Bronchial epithelial cell (primary cell): ENCODE measurements around the gene NRL. TPM values are rescaled to one million over a fixed set of nuclear protein-coding genes. Genes with fewer than 3 reads are reported as not detected.

Source experiments
- DNase-seq: peaks from one replicate; pipeline ENCODE4 v3.0.0-alpha.2; 2010; ENCODE audit warnings: low read depth
- FAIRE-seq: peaks from 2 replicates; lab custom pipeline; 2011; peaks lifted over from hg19 to GRCh38; lab: Jason Lieb, UNC
- H3K27me3 ChIP-seq: 2 replicates; pipeline ENCODE4 v1.5.1; 2011; ENCODE audit warnings: low read length; ENCODE audit not compliant: control insufficient read depth, insufficient read depth
- H3K36me3 ChIP-seq: 2 replicates; pipeline ENCODE4 v1.5.1; 2011; ENCODE audit warnings: low read length; ENCODE audit not compliant: control insufficient read depth, insufficient read depth
- H3K4me3 ChIP-seq: 2 replicates; pipeline ENCODE4 v1.5.1; 2011; ENCODE audit warnings: mild to moderate bottlenecking, low read depth, low read length, control low read depth
- total RNA-seq: library from RNA; depleted of rRNA; stranded (reverse); fragments of >200 nt; gene quantifications from 2 replicates; pipeline ENCODE4 v1.2.1, GENCODE V29; 2014
- TF ChIP-seq, protein P1 (sequence below): IDR thresholded peaks from 2 replicates; pipeline ENCODE4 v1.5.1; 2011; ENCODE audit warnings: mild to moderate bottlenecking, moderate library complexity, low read length, control low read depth, inconsistent platforms; ENCODE audit not compliant: insufficient read depth, severe bottlenecking

Gene NRL
- total RNA-seq, 1 donor from 2014 or later: 0.79 TPM

DNA sequence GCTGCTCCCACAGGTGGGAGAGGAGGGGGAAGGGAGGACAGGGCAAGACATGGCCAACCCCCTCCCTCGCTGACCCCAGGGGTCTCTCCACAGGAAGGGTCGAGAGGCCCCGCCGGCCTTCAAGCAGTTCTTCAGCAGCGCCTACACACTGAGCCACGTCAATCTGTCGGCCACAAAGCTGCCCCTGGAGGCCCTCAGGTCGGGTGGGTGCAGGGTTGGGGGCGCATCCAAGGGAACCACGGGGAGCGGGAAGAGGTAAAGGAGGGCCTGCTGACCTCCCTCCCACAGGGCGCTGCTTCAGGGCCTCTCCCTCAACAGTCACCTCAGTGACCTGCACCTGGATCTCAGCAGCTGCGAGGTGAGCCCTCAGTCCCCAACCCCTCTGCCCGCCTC is 56.9 kb downstream of the NRL start:
- DNase-seq: no peak
- FAIRE-seq: no peak
- no peak overlapping the region for H3K4me3 ChIP-seq
- peaks cover 6% of the 10 kb centered on the region for H3K27me3 ChIP-seq
- TF ChIP-seq, protein P1, sequence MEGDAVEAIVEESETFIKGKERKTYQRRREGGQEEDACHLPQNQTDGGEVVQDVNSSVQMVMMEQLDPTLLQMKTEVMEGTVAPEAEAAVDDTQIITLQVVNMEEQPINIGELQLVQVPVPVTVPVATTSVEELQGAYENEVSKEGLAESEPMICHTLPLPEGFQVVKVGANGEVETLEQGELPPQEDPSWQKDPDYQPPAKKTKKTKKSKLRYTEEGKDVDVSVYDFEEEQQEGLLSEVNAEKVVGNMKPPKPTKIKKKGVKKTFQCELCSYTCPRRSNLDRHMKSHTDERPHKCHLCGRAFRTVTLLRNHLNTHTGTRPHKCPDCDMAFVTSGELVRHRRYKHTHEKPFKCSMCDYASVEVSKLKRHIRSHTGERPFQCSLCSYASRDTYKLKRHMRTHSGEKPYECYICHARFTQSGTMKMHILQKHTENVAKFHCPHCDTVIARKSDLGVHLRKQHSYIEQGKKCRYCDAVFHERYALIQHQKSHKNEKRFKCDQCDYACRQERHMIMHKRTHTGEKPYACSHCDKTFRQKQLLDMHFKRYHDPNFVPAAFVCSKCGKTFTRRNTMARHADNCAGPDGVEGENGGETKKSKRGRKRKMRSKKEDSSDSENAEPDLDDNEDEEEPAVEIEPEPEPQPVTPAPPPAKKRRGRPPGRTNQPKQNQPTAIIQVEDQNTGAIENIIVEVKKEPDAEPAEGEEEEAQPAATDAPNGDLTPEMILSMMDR: no peak
- no peaks in the 10 kb centered on the region for H3K36me3 ChIP-seq

DNA sequence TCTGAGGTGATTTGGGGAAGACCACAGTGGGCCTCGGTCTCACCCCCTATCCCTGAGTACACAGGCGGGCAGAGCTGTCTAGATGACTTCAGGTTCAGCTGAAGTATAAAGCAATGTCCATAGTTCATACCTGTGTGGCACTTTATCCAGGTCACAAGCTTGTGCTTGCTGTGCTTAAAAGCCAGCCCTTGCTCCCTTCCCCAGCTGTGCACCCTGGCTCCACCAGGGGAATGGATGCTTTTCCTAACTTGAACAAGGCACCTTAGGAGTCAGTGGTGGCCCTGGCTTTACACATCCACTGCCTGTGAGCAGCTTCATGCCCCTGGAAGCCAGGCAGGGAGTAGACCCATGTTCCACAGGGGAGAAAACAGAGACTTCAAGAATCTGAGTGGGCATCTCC is 57.5 kb downstream of the NRL start:
- TF ChIP-seq, protein P1: no peak
- FAIRE-seq: no peak
- Histone ChIP-seq H3K36me3 (no peaks in the 10 kb centered on the region), H3K4me3 (no peak overlapping the region), H3K27me3 (peaks cover 6% of the 10 kb centered on the region)
- DNase-seq: no peak

DNA sequence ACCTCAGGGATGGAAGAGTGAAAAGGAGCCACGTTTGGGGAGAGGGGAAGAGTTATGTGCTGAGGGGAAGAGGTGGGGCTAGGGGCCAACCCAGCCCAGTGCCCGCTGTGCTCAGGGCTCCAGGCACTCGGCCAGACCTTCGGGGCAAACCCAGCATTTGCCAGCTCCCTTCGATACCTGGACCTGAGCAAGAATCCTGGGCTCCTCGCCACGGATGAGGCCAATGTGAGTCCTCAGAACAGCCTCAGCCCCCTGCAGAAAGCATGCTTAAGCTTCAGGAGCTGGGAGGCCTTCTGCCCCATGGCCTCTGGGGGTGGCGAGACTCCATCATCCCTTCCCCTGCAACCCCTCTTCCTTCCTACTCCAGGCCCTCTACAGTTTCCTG is 58.0 kb downstream of the NRL start:
- Histone ChIP-seq H3K4me3 (no peak overlapping the region), H3K36me3 (no peaks in the 10 kb centered on the region), H3K27me3 (peaks cover 6% of the 10 kb centered on the region)
- TF ChIP-seq, protein P1: no peak
- DNase-seq: no peak
- no peak for FAIRE-seq

DNA sequence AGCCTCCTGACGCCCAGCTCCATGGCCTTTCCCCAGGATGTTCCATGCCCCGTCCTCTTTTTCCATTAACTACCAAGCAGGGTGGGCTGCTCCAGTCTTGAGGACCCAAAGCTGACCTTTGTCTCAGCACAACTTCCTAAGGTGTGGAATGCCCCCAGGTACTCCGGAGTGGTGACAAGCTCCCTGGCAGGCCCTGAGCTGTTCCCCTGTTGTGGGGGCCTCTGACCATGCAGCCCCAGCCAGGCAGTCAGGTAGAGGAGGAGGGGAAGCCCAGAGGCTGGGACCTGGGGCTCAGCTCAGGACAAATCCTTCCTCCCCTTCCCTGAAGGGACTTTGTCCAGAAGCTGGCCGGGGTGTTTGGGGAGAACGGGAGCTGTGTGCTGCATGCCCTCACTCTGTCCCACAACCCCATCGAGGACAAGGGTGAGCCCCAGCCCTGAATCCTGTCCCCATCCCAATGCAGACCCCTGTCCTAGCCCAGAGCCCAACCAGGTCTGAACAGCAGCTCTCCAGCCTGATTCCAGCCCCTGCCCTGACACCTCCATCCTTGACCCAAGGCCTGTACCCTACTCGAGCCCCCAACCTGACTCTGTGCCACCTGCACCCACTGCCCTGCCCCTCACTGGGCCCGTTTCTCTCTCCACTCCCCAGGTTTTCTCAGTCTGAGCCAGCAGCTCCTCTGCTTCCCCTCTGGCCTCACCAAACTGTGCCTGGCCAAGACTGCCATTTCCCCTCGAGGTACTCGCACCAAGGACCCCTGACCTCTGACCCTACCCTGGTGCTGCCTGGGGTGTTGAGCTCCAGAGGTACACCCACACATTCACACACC is 58.6 kb downstream of the NRL start:
- TF ChIP-seq, protein P1: no peak
- H3K27me3 ChIP-seq: peaks cover 6% of the 10 kb centered on the region
- no peaks in the 10 kb centered on the region for H3K36me3 ChIP-seq
- no peak overlapping the region for H3K4me3 ChIP-seq
- DNase-seq (no peak), FAIRE-seq (no peak)

DNA sequence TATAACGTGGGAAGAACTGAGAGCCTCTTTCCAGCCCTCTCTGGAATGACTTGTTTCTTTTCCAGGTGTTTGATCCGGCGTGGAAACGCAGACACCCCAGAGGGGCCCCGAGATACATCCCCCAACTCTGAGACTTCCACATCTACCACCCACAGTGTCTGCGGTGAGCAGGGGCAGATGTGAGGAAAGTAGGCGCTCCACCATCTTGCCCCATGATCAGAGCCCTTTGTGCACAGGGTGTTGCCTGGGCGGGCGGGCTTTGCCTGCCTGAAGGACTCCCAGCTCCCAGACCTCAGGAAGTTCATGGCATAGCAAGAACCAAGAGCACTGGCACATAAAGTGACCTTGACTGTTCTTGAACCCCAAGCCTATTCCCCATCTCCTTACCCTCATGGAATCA is 60.1 kb downstream of the NRL start:
- Histone ChIP-seq H3K36me3 (no peaks in the 10 kb centered on the region), H3K4me3 (no peak overlapping the region), H3K27me3 (peaks cover 6% of the 10 kb centered on the region)
- TF ChIP-seq, protein P1: no peak
- DNase-seq (no peak), FAIRE-seq (no peak)

DNA sequence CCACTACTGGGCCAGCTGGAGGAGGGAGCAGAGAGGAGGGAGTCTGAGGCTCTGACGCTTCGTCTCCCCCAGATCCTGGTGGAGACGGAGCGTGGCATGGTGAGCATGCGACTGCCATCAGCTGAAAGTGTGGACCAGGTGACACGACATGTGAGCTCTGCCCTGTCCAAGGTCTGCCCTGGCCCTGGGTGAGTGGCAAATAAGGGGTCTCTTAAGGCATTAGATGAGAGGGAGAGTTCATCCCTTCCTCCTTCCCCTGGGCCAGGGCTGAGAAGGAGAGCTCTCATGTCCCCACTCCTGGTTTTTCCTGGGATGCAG is 60.5 kb downstream of the NRL start:
- no peaks in the 10 kb centered on the region for H3K36me3 ChIP-seq
- TF ChIP-seq, protein P1: no peak
- no peak for DNase-seq
- no peak overlapping the region for H3K4me3 ChIP-seq
- peaks cover 6% of the 10 kb centered on the region for H3K27me3 ChIP-seq
- no peak for FAIRE-seq
